Heart left ventricle (tissue), 16 donors: ENCODE measurements around the gene DNM1. TPM values are rescaled to one million over a fixed set of nuclear protein-coding genes. Genes with fewer than 3 reads are reported as not detected.
A peak's percentile ranks its signal among the peaks of the same experiment; 100 is the strongest.

ENCODE experiments used
- ATAC-seq, 4 donors: fragments of 200-7000 bp; cut with Tn5 transposase; one replicate each; pipeline ENCODE4 v1.9.1; 2020 to 2022; ENCODE audit warnings: moderate library complexity in 4 of 4, mild to moderate bottlenecking in 3 of 4, moderate number of reproducible peaks in 1 of 4
- DNase-seq, 5 donors: peaks; one replicate each; pipeline ENCODE4 v3.0.0-alpha.2; 2020
- H3K27ac ChIP-seq, 12 donors: fragments of 200-600 bp; sonication (generic) in 4 of 12; one replicate each; pipeline versions ENCODE4 v1.5.0 to v1.8.0; 2016 to 2022; ENCODE audit warnings: mild to moderate bottlenecking in 2 of 12
- H3K27me3 ChIP-seq, 9 donors: fragments of 200-600 bp; sonication (generic) in 2 of 9; one replicate each; pipeline versions ENCODE4 v1.5.1 to v1.8.0; 2016 to 2022; ENCODE audit warnings: mild to moderate bottlenecking in 3 of 9
- H3K36me3 ChIP-seq, 9 donors: fragments of 200-600 bp; sonication (generic) in 2 of 9; one replicate each; pipeline versions ENCODE4 v1.5.0 to v1.8.0; 2018 to 2022; ENCODE audit warnings: mild to moderate bottlenecking in 2 of 9
- H3K4me1 ChIP-seq, 12 donors: fragments of 200-600 bp; sonication (generic) in 4 of 12; one replicate each; pipeline versions ENCODE4 v1.5.0 to v1.8.0; 2016 to 2022; ENCODE audit warnings: mild to moderate bottlenecking in 3 of 12
- H3K4me3 ChIP-seq, 12 donors: fragments of 200-600 bp; sonication (generic) in 4 of 12; one replicate each; pipeline versions ENCODE4 v1.5.0 to v1.8.0; 2017 to 2022; ENCODE audit warnings: mild to moderate bottlenecking in 9 of 12, moderate library complexity in 4 of 12
- H3K9me3 ChIP-seq, 12 donors: fragments of 200-600 bp; sonication (generic) in 4 of 12; one replicate each; pipeline versions ENCODE4 v1.5.0 to v1.8.0; 2016 to 2022; ENCODE audit warnings: mild to moderate bottlenecking in 1 of 12
- CTCF ChIP-seq, 12 donors: fragments of 200-600 bp; sonication (generic) in 4 of 12; IDR thresholded peaks; one replicate each; pipeline versions ENCODE4 v1.5.0 to v1.8.0; 2018 to 2022; ENCODE audit warnings: antibody characterized with exemption in 12 of 12, mild to moderate bottlenecking in 5 of 12
- POLR2A ChIP-seq, 2 donors: fragments of 450-650 bp; IDR thresholded peaks; one replicate each; pipeline ENCODE4 v1.6.1; 2017; ENCODE audit warnings: antibody characterized with exemption in 2 of 2, mild to moderate bottlenecking in 2 of 2, moderate library complexity in 2 of 2
- WGBS, 4 donors: extraction: QIAGEN DNeasy Blood & Tissue Kit in 2 of 4; methylation state at CpG; one replicate each; pipeline versions ENCODE4 v1.1.5 to v1.1.7; 2013 to 2018; 5-methylcytosine and 5-hydroxymethylcytosine counted together
- intact Hi-C, 10 donors: fragments of 100-400 bp; cut with DNase I; formaldehyde crosslinking; loops; one replicate each; pipeline versions ENCODE4 v1.11.1 to v1.14.2; 2022
- polyA plus RNA-seq, 2 donors: library from polyadenylated mRNA; stranded (reverse); fragments of 200-250 nt; gene quantifications; one replicate each; pipeline ENCODE4 v1.2.3, GENCODE V29; 2013
- total RNA-seq, 9 donors: library from RNA; depleted of rRNA in 2 of 9; stranded (reverse); fragments of >200 nt in 2 of 9; fragmentation: NEBNext Ultra II Directional in 3 of 9; extraction: Animal tissue kit (Norgen Biotek cat#: 25700) in 3 of 9; gene quantifications; one replicate each; pipeline versions ENCODE4 v1.1.0 to v1.2.4, GENCODE V29; 2016 to 2023
- donor health status: ischemic (EF 13 %, LVEDD 7.1; RV severe dilation, severe dysfunction).
- donor health status: healthy with polysubstance abuse.
- donor health status: DM: no; HTN: yes; CAD: no.
- donor health status: DM: no; HTN: no; CAD: no.
- donor health status: ischemic (EF 25% LVEDD 6.9; RV normal size, moderate dysfunction).
- donor health status: ischemic (EF 25% LVEDD 5.7; RV mildly dilated, moderate dysfunction).
- donor health status: healthy.
- donor health status: DM: yes; HTN: yes; CAD: no.
- donor health status: ischemic (EF 35%, LVEDD 5.7; RV mildly dilated, moderate dysfunction).
- donor health status: nonischemic (EF 11% LVEDD 7.7; RV severe dilation, severe dysfunction).
- donor health status: DM: yes; HTN: yes; CAD: no.
- donor health status: PGD.
- donor health status: ischemic (EF 29% LVEDD 5.4; RV normal size, mild dysfunction).
- donor health status: nonischemic (EF 23%, LVEDD 6.1; RV moderate dilation, normal function).

DNM1 gene
- total and polyA plus RNA-seq, 11 donors = 1.6 to 17.2 (median 3.6) TPM

- no peak for ATAC-seq
- intact Hi-C loops = no loop called here
- no peaks in the 10 kb centered on the region for H3K36me3 ChIP-seq
- H3K4me1 ChIP-seq = peaks cover 6 to 46% (median 23%) of the 10 kb centered on the region in 12 donors
- DNase-seq = no peak
- 88 to 93% (median 91%) methylated on average over 5 of the region's 5 CpGs for WGBS, 4 donors
- H3K27me3 ChIP-seq = peaks cover 0 to 10% (median 0%) of the 10 kb centered on the region in 9 donors
- H3K27ac ChIP-seq = no peak overlapping the region
- H3K4me3 ChIP-seq = no peak overlapping the region
- no peak for TF ChIP-seq CTCF (IDR thresholded peaks at IDR 0.05)
- TF ChIP-seq POLR2A (IDR thresholded peaks at IDR 0.05) = no peak
- H3K9me3 ChIP-seq = no peaks in the 10 kb centered on the region
Observed at GRCh38 chr9:128247226-128247803, 44.1 kb downstream of the DNM1 start.

- Histone ChIP-seq H3K4me1 (peaks cover 6 to 39% (median 23%) of the 10 kb centered on the region in 12 donors), H3K27ac (no peak overlapping the region), H3K4me3 (peak overlapping the region in 1 of 12 donors; percentile 54), H3K27me3 (peaks cover 0 to 10% (median 0%) of the 10 kb centered on the region in 9 donors), H3K9me3 (no peaks in the 10 kb centered on the region), H3K36me3 (no peaks in the 10 kb centered on the region)
- WGBS, 4 donors = 74 to 79% (median 77%) methylated on average over 8 of the region's 8 CpGs
- no peak for DNase-seq
- TF ChIP-seq POLR2A (IDR thresholded peaks at IDR 0.05) (no peak), CTCF (IDR thresholded peaks at IDR 0.05) (no peak)
- ATAC-seq = no peak
- intact Hi-C loops = no loop called here
Observed at GRCh38 chr9:128249558-128249907, 46.4 kb downstream of the DNM1 start.

GRCh38 chr9:128249908-128250838 is 47.0 kb downstream of the DNM1 start:
- no peak overlapping the region for H3K27ac ChIP-seq
- WGBS, 4 donors = 14 to 22% (median 17%) methylated on average over 24 to 81 of the region's 81 CpGs
- peak overlapping the region in 9 of 12 donors; percentile 8 to 54 (median 32) for H3K4me3 ChIP-seq
- no peaks in the 10 kb centered on the region for H3K9me3 ChIP-seq
- peaks cover 6 to 32% (median 21%) of the 10 kb centered on the region in 12 donors for H3K4me1 ChIP-seq
- TF ChIP-seq CTCF (IDR thresholded peaks at IDR 0.05) = no peak
- no peak for TF ChIP-seq POLR2A (IDR thresholded peaks at IDR 0.05)
- H3K27me3 ChIP-seq = peaks cover 0 to 10% (median 0%) of the 10 kb centered on the region in 9 donors
- DNase-seq = peak; percentile 69 to 94 (median 76)
- peak; percentile 44 to 91 (median 82) for ATAC-seq
- no peaks in the 10 kb centered on the region for H3K36me3 ChIP-seq
- intact Hi-C loops = loop anchor here in 1 of 10 donors (10.0 kb wide), 1 partner anchor 45 kb away; the partner anchor contains the start of gene DNM1
